GM21367 (cell line): ENCODE results near the gene KPNA4.

Source experiments
- ATAC-seq: cut with Tn5 transposase; IDR thresholded peaks from one replicate; pipeline ENCODE4 v1.9.1; 2021; ENCODE audit not compliant: unreplicated experiment

KPNA4 gene

GRCh38 chr3:160498202-160498601, 67.2 kb downstream of the KPNA4 start:
- no peak for ATAC-seq

GRCh38 chr3:160490166-160490565, 75.2 kb downstream of the KPNA4 start:
- no peak for ATAC-seq

- no peak for ATAC-seq
These were observed 78.9 kb downstream of the KPNA4 start for GRCh38 chr3:160486459-160486869.

GRCh38 chr3:160482796-160483195, 82.6 kb downstream of the KPNA4 start:
- ATAC-seq, result no peak

GRCh38 chr3:160481856-160482255, 83.5 kb downstream of the KPNA4 start:
- no peak for ATAC-seq

DNA sequence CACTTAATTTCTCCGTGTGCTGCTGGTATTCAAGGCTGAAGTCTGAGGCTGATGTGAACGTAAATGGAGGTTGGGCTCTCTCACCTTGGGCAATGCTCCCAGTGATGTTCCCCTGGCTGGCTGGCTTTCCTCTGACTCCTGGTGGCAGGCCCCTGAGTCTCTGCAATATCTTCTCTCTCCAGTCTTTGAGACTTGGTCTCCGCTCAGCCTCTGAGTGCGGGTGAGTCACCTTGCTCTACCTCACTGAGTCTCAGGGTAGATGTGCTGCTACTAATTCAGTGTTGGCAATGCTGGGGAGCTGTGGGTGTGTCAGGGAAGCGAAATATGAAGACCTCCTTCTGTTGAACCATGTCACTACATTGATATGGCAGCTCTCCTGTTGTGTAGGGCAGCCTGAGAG, 84.4 kb downstream of the KPNA4 start:
- no peak for ATAC-seq

DNA sequence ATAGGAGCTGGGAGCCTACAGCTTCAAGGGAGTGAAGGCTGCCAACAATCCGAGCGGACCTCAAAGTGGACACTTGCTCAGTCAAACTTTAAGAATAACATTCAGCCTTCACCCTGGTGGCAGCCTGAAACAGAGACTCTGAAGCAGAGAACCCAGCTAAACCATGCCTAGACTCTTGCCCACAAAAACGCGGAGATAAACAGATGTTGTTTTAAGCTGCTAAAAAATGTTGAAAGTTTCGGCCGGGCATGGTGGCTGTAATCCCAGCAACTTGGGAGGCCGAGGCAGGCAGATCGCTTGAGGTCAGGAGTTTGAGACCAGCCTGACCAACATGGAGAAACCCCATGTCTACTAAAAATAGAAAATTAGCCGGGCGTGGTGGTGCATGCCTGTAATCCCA, 86.0 kb downstream of the KPNA4 start:
- ATAC-seq, result no peak

GRCh38 chr3:160478338-160478737, 87.0 kb downstream of the KPNA4 start:
- no peak for ATAC-seq

DNA sequence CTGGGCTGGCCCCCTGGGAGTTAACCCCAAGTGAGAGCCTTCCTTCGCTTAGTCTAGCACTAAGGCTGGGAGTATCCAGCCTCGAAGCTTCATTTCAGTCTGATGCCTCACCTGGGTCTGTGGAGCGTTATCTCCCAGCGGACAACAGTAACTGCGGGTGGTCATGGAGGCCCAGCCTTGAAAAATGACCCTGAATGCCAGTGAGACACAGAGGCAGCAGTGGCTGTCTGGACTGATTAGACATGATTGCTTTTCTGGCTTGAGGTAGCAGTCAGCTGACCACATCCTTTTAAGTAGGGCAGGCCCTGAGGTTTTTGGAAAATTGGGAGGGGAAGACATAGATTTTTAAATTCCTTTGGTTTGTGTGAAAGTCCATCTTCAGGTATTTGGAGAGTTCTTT, 87.6 kb downstream of the KPNA4 start:
- ATAC-seq, result no peak

GRCh38 chr3:160475884-160476283, 89.5 kb downstream of the KPNA4 start:
- no peak for ATAC-seq

DNA sequence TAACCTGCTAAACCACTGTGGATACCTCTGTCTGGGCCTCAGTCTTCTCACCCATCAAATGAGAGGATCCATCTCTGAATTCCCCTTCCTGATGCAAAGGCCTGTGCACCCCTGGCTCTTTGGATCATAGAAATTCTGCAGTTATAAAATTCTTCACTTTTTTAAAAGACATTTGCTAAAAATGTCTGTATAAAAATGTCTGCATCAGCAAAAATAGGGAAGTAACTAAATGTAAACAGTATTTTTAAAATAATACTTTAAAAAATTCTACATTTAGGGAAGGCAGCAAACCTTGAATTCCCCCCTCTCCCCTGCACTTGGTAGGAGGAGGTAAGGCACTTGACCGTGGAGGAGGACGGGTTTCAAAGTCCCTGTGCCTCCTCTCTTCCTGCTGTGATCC, 90.2 kb downstream of the KPNA4 start:
- ATAC-seq, result no peak

DNA sequence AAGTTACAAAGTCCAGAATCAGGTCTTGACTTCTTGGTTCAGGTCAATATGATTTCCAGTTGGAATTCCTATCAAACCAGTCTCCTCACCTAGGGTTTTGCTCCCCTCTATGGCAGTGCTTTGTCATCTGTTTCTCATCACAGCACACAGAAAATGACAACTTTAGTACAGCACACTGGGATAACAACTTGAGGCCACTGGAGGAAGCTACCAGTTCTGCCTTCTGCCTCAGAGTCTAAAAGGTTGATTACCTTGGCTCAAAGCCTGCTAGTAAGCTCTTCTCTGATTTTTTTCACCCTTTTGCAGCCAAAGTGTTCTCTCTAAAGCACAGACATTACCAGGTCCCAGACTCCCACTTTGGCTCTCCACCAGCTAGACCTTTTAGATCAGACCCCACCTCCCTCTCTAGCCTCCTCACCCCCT, 90.9 kb downstream of the KPNA4 start:
- no peak for ATAC-seq

- no peak for ATAC-seq
These were observed 91.4 kb downstream of the KPNA4 start for GRCh38 chr3:160473978-160474377.

DNA sequence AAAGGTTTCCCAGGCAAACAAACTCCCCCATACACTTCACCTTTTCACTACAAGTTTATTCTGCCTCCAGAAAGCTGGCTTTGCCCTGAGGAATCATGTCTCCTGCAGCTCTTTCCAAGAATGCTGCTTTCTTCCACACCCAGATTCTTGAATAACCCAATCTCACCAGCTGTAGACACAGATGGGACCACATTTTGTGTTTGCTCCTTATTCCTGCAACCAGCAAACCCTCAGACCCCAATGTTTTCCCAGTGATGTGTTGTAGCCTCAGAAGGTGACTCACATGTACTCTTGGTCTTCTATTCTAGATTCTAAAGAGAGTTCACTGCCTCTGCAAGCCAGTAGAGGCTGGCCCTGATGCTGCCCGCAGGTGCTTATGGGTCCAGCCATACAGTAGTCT, 92.2 kb downstream of the KPNA4 start:
- no peak for ATAC-seq

DNA sequence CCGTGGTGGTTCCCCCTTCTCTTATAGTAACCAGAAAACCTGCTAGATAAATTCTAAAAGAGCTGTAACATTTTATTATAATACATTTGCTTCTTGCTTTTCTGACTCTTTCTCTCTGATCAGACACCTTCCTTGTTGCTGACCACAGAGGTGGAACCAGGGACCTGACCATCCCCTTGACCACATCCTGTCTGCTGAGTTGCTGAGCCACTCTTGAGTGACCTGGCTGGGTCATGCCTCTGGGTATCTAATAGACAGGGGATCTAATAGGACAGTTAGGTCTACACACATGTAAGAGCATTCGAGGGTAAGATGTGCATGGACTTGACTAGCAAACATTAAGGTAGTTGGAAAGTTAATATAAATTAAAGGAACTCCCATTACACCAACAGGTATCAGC, 93.0 kb downstream of the KPNA4 start:
- no peak for ATAC-seq

- no peak for ATAC-seq
These were observed 93.5 kb downstream of the KPNA4 start for GRCh38 chr3:160471892-160472291.

DNA sequence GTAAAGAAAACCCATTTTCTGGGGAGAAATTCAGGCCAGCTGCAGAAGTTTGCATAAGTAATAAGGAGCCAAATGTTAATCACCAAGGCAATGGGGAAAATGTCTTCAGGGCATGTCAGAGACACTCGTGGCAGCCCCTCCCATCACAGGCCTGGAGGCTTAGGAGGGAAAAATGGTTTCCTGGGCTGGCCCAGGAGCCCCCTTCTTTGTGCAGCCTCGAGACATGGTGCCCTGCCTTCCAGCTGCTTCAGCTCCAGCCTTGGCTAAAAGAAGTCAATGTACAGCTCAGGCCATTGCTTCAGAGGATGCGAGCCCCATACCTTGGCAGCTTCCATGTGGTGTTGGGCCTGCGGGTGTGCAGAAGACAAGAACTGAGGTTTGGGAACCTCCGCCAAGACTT, 95.2 kb downstream of the KPNA4 start:
- ATAC-seq, result no peak

- ATAC-seq, result no peak
These were observed 100.4 kb downstream of the KPNA4 start for GRCh38 chr3:160464971-160465370.

GRCh38 chr3:160464321-160464720, 101.0 kb downstream of the KPNA4 start:
- ATAC-seq, result no peak

DNA sequence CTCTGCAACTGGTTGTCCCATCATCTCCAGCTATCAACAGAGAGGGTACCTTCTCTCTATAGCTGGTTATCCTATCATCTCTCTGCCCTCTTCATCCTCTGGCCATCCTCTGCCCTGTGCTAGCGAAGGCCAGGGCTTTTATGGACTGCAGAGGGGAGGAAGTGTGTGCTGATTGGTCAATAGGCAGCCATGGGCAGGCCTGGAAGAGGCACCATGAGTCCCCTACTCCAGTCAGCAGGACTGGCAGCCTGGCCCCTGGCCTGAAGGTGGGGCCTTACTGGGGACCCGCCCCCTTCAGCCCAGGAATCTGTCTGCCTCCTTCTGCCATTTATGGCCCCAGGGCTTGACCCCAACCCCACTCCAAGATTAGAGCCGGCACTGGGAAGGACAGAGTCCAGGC, 105.3 kb downstream of the KPNA4 start:
- ATAC-seq, result no peak

- ATAC-seq, result no peak
These were observed 105.9 kb downstream of the KPNA4 start for GRCh38 chr3:160459450-160459970.

- ATAC-seq, result no peak
These were observed 107.2 kb downstream of the KPNA4 start for GRCh38 chr3:160458151-160458550.

DNA sequence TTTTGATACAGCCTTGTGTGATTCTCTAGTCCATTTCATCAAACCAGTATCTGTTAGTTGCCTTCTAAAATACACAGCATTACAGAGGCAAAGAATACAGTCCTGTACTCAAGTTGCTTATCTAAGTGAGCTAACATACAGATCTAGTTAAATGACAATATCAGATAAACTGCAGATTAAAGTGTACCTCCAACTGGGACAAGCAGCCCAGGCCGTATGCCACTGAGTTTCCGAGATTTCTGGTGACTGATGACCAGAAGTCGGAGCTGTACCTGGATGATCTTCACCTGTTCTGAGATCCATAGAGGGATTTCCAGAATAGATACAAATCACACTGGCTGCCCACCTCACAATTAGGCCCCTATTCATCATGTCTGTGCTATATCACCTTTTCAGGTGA, 109.5 kb downstream of the KPNA4 start:
- no peak for ATAC-seq

DNA sequence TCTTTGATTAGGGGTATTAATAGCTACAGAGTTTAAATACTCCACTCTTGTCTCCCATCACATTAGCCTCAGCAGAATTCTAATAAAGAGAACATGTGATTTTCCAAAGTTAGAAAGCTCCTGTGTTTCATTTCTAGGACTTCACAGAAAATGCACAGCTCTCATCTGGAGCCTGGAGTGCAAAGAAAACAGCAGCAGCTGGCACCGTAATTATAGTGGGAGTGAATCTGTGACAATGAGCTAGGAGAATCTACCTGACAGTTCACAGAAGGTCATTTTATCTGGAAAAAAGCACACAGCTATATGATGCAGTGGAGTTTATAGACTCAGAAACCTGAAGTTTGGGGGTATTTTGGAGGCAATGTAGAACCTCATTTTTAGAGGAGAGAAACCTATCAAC, 110.4 kb downstream of the KPNA4 start:
- ATAC-seq, result no peak
